Heart left ventricle (tissue), 13 donors: ENCODE results near the gene ELOVL7.

Source experiments
- POLR2A ChIP-seq, 2 donors: fragments of 450-650 bp; IDR thresholded peaks; one replicate each; pipeline ENCODE4 v1.6.1; 2017; ENCODE audit warnings: antibody characterized with exemption in 2 of 2, mild to moderate bottlenecking in 2 of 2, moderate library complexity in 2 of 2
- TF ChIP-seq, protein P1 (sequence below), 12 donors: fragments of 200-600 bp; sonication (generic) in 4 of 12; IDR thresholded peaks; one replicate each; pipeline versions ENCODE4 v1.5.0 to v1.8.0; 2018 to 2022; ENCODE audit warnings: antibody characterized with exemption in 12 of 12, mild to moderate bottlenecking in 5 of 12
- donor health status: ischemic (EF 13 %, LVEDD 7.1; RV severe dilation, severe dysfunction).
- donor health status: DM: no; HTN: yes; CAD: no.
- donor health status: DM: no; HTN: no; CAD: no.
- donor health status: ischemic (EF 25% LVEDD 6.9; RV normal size, moderate dysfunction).
- donor health status: ischemic (EF 25% LVEDD 5.7; RV mildly dilated, moderate dysfunction).
- donor health status: ischemic (EF 35%, LVEDD 5.7; RV mildly dilated, moderate dysfunction).
- donor health status: nonischemic (EF 11% LVEDD 7.7; RV severe dilation, severe dysfunction).
- donor health status: DM: yes; HTN: yes; CAD: no.
- donor health status: PGD.
- donor health status: ischemic (EF 29% LVEDD 5.4; RV normal size, mild dysfunction).
- donor health status: nonischemic (EF 23%, LVEDD 6.1; RV moderate dilation, normal function).

DNA sequence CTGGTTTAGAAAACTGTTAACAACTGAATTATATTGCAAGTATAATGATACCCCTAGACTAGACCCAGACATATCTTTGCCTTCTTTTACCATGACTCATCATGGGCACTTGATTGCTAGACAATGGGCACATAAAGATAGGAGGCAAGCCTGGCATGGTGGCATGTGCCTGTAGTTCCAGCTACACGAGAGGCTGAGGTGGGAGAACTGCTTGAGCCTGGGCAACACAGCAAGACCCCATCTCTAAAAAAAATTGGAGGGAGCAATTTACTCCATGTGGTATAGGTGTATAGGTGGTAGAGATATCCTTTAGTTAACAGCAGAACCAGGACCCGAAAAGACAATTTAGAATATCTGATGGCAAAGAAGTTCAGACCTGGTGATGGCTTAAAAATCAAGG, 51.6 kb downstream of the ELOVL7 start:
- TF ChIP-seq POLR2A (IDR thresholded peaks at IDR 0.05), result no peak
- TF ChIP-seq, protein P1, sequence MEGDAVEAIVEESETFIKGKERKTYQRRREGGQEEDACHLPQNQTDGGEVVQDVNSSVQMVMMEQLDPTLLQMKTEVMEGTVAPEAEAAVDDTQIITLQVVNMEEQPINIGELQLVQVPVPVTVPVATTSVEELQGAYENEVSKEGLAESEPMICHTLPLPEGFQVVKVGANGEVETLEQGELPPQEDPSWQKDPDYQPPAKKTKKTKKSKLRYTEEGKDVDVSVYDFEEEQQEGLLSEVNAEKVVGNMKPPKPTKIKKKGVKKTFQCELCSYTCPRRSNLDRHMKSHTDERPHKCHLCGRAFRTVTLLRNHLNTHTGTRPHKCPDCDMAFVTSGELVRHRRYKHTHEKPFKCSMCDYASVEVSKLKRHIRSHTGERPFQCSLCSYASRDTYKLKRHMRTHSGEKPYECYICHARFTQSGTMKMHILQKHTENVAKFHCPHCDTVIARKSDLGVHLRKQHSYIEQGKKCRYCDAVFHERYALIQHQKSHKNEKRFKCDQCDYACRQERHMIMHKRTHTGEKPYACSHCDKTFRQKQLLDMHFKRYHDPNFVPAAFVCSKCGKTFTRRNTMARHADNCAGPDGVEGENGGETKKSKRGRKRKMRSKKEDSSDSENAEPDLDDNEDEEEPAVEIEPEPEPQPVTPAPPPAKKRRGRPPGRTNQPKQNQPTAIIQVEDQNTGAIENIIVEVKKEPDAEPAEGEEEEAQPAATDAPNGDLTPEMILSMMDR (IDR thresholded peaks at IDR 0.05), result no peak
